Activated T-cell treated with anti-CD3 and anti-CD28 coated beads for 1 hour (primary cell): Measurements from ENCODE around the gene COA8.

ENCODE experiments used
- DNase-seq: peaks from one replicate; pipeline ENCODE4 v3.0.0-alpha.2; 2020; ENCODE audit warnings: low read depth

Gene COA8

DNA sequence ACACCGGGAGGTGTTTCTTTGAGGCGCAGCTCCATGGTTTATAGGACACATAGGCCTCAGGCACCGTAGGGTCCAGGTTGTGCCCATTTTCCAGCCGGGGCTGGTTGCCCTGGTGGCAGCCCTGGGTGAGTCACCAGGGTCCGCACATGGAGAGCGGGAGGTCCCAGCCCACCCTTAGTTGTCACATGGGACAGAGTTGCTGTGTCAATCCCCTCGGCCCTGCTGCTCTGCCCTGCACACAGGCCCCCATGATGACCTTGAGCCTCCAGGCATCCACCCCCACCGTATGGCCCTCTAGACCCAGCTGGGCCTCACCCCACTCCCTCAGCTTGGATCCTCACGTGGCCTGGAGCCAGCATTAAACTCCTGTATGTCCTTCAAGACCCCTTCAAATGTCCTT is 26.1 kb upstream of the COA8 start:
- DNase-seq = no peak

DNA sequence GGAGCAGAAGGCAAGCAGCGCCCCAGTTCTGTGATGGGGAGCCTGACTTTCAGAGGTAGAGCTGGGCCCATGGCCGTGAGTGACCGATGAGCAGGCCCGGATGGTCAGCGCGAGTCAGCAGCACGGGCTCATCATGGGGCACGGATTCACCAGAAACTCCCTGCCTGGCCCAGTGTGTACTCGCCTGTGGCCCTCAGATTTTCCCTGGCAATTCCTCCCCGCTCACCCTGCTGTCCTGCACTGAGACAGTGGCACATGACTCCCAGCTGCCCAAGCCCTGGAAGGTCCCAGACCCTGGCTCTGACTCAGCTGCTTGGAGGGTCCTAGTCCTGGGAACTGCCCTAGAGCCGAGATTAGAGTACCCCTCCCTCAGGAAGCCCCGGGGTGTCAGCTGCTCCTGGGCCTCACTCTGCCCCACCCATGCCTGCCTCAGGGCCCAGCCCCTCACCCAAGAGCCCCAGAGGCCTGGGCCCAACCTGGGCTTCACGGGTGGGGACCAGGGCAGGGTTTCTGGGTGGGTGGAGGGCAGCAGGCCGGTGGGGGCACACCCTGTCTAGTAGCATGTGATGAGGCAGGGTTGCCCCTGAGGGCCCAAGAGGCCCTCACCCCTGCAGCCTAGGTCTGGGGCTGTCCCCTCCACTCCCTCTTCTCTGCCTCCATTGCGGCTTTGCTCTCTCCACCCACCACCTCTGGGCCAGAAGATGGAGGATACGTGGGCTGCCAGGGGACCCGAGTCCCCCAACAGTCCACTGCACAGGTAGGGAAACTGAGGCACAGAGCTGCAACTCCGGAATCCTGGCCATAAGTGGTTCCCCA is 25.4 kb upstream of the COA8 start:
- no peak for DNase-seq

DNA sequence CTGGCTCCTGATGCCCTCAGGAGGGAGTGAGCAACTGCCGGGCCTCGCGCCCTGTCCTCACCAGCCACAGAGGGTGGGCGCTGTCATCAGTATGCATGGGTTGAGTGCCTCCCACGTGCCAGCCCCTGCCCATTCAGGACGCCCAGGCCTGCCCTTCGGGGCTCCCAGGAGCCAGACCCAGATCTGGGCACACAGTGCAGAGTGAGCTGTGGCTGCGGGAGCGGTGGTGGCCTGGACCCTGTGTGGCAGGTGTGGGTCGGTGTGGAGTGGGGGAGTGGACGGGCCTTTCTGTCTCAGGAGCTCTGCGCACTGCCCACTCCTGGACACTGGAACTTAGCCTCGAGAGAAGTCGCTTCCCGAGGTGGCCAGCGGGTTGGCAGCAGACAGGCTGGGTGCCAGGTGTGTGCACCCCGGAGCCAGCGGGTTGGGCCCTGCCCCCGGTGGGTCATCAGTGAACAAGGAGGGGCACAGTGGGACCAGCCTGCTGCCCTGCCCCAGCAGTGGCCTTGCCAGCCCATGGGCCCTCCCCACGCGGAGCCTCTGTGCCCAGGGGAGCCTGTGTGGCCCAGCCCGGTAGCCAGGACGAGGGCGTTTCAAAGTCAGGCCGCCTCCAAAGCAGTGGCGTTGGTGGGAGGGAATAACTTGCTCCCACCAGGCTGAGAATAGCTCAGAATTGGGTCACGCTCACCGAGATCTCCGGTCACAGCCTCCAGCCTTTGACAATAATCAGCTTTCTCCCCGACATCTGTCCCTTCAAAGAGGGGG is 24.3 kb upstream of the COA8 start:
- no peak for DNase-seq

DNA sequence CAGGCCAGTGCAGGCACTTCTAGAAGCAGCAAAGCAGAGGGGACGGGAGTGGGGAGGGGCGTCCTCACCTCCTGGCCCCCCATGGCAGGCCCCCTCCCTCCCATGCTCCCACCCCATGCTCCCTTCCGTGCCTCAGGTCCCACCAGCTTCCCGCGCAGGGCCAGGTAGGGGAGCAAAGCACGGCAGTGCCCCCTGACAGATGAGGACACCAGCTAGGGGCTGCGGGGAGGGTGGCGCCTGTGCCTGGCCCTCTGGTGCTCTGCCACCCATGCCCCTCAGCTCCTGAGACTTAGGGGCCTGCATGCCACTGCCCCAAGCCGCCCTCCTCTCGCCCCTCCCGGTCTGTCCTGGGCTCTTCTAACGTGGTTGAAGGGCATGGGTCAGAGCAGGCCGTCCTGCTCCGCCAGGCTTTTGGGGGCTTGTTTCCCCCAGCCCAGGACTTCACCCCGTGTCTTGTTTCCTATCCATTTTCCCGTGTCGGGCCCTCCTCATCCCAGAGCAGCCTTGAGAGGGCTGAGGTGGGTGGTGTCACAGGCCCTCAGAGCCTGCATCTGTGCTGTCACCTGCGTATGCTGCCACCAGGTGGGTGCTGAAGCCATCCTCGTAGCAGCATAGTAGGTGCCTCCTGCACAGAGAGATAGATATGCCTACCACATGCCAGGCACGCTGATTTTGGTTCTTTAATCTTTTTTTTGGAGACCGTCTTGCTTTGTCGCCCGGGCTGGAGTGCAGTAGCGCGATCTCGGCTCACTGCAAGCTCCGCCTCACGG is 23.5 kb upstream of the COA8 start:
- no peak for DNase-seq

DNA sequence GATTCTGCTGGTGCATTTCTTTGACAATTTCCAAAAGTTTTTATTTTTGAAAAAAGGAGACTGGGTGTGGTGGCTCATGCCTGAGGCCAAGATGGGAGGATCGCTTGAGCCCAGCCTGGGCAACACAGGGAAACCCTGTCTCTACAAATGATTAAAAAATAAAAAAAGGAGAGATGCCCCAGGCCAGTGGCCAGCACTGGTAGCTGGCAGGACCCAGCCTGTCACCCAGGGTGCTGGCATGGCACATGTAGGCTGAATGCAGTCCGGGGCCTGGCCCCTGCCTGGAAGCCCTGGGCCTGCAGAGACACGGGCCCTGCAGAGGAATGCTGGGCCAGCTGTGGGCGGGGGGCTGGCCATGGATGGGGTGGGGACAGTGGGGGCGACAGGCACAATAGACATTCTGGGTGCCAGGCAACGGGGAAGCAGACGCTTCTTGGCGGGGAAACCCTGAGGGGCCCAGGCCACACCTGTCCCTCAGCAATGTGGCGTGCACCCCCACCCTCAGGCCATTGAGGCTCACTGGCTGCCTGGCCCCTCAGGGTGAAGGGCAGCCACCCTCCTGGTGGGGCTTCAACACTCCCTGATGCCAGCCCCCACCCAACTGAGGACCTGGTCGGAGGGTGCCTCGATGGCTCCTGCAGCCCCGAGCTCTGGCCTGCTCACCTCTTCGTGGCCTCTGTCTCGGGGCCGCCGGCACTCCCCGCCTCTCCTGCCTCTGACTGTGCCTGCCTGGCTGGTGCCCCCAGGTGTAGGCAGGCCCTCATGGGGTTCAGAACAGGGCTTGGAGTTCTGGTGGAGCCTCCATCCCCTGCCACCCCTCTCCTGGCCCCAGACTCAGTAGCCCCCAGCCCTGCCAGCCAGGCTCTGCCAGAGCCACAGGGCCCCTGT is 21.7 kb upstream of the COA8 start:
- DNase-seq = no peak

DNA sequence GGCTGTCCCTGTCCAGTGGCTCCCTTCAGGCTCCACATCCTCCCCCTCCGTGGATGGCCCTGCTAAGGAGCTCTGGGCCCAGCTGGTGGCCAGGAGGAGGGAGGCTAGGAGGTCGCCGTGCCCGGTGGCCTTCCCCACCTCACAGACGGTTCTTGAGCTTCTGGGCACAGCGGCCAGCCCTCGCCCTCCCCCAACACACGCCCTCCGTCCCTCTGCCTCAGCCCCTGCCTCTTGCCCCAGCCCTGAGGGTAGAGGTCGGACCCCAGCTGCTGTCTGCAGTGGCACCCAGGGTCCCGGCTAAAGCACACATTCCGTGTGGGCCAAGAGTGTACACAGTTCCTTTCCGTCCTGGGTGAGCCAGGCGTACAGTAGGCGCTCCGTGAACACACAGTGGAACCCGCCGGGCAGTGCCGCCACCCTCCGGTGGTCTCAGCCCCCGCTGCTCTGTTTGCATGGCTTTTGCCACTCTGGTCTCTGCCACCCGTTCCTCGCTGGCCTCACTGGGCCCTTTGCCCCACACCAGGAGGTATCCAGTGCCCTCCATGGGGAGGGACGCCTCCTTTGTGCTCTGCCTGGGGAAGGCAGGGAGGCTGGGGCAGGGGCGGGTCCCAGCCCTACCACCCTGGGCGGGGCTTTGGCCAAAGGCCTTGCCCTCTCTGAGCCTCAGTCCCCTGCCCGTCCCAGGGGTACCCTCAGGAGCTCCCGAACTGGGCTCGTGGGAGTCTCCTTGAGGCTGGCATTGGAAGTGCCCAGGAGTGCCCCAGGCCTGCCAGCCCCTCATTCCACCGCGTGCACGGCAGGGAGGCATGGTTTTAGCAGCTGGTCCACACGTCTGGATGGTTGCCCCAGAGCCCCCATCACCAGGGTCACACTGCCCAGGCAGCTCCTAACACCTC is 20.8 kb upstream of the COA8 start:
- DNase-seq = no peak

DNA sequence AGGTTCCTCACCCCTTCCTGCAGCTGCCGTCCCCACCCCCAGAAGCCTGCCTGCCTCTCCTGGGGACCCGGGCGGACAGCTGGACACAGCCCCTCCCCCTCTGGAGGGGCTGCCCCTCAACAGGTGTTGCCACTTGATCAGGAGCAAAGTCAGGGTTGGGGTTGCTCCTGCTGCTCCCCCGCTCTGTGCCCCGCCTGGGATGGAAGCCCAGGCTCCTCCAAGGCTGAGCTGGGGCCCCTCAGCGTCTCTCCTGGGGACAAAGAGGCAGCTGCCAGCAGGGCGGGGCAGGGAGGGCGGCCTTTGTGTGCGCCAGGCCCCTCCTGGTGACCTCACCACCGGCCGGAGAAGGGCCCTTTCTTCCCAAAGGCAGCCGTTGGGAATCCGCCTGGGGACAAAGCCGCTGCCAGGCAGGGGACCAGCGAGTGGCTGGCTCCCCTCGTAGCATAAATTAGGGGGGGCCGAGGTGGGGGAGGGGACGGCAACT is 20.1 kb upstream of the COA8 start:
- DNase-seq = no peak

DNA sequence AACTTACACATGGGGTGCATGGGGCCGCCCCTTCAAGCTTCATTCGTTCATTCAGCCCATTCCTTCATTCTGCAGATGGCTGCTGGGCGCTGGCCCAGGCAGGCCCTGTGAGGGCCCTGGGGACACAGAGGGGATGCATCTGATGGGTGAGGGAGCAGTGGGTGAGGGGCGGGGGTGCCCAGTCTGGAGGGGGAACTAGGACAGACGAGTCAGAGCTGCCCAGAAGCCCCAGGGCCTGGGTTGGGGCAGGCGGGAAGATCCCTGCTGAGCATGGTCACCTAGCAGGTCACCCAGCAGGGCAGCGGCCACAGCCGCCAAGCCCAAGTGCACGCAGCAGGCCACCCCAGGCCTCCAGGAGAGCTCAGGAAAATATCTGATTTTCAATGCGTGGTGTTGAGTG is 19.6 kb upstream of the COA8 start:
- no peak for DNase-seq

DNA sequence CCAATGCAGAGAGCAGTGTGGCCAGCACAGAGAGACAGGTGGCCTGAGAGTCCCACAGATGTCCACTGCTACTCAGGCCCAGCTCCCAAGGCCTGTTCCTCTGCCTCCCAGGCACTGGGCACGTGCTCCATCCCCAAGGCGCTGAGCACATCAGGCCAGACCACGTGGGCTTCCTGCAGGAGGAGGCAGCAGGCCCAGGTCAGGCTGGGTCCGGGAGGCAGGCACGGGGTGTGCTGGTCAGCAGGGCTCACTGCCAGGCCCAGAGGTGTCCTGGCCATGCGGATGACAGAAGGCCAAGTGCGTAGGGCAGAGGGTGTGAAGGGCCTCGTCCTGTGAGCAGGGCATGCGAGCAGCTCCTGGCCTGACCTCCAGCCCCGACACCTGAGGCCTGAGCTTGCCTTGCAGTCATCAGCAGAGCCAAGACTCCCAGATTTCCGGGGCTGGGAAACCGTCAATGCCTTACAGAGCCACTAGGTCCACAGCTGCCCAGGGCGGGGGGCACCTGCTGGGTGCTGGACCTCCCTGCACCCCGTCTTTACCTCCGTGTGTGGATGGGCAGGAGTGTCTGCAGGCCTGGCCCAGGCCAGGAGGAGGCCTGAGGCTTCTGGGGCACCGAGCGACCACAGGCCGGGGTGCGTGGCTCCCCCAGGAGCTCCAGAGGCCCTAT is 18.9 kb upstream of the COA8 start:
- no peak for DNase-seq

DNA sequence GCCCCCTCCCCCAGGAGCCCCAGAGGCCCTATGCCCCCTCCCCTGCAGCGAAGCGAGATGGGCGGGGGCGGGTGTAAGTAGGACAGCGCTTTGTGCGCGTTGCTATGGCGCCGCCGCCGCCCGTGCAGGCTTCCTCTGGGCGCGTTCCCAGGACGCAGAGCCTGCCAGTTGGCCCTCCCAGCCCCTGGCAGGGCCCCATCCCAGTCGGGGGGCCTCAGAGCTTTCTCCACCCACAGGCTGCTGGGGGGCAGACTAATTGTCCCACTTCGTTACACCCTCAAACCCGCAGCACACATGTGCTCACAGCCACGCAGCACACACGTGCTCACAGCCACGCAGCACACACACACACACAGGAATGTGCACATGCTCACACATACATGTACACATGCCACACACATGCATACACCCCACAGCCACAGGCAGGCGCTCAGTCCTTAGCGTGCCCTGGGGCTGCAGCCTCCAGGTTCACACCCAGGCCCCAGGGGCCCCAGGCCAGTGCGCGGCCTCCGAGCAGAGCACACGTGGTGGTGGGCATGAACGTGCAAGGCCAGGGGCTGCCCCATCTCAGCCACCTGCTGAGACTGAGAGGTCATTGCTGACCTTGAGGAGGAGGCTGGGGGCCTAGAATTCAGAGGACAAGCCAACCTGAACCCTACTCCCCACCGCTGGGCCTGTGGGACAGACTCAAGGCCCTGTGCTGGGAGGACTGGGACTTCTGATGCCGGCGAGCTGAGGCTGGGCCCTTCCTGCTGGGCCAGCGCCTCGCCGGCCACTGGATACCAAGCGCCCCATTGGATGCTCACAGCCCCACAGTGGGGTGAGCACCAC is 18.2 kb upstream of the COA8 start:
- DNase-seq = no peak

DNA sequence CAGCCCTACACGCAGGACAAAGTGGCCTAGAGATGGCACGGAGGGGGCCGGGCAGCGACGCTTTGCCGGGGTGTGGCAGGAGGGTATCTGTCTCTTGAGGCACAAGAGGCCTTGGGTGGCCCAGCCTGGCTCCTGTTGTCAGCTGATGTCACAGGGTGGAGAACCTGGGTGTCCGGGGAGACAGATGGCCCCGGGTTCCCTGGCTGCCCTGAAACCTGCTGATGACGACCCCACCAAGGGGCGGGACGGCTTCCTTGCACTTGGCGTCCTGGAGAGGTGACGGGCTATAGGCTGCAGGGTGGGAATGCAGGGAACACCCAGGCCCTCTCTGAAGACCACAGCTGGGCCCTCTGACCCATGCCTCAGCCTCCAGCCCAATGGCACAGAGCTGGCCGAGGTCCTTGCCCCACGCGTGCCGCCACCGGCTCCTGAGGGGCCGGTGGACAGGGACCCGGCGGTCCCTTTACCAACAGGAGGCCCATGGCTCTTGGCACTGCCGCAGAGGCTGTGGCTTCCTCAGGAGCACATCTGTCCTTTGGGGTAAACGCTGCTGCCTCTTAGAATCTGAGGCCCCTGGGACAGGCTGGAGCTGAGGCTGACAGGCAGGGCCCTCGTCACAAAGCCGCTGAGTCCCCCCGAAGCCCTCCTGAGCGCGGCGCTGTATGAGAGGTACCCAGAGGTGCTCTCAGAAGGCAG is 17.4 kb upstream of the COA8 start:
- no peak for DNase-seq

DNA sequence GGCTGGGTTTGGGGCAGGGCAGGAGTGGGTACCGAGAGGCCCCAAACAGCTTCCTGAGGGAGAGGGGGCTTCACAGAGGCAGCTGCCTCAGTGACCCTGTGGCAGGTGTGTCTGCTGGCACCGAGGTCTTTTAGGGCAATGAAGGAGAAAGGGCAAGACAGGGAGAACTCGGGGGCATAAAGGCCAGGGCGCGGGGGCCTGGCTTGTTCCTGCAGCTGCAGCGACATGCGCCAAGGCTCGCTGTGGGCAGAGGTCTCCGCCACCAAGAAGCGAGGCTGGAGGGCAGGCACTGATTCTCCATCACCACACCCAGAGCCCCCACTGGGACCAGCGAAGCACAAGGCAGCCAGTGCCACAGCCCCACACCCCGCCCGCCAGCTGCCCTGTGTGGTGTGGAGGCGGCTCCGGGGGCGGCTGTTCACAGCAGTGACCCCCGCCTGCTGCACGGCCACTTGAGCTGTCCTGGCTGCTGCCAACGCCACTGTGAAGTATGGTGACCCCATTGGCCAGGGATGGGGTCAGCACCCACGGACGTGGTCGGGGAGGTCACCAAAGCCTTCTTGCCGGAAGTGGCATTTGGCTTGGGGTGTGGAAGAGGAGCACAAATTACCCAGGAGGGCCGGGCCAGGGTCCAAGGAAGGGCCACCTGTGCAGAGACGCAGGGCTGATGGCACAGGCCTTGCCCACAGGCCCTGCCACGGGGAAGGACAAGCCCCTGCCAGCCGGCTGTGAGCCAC is 16.7 kb upstream of the COA8 start:
- DNase-seq = no peak

DNA sequence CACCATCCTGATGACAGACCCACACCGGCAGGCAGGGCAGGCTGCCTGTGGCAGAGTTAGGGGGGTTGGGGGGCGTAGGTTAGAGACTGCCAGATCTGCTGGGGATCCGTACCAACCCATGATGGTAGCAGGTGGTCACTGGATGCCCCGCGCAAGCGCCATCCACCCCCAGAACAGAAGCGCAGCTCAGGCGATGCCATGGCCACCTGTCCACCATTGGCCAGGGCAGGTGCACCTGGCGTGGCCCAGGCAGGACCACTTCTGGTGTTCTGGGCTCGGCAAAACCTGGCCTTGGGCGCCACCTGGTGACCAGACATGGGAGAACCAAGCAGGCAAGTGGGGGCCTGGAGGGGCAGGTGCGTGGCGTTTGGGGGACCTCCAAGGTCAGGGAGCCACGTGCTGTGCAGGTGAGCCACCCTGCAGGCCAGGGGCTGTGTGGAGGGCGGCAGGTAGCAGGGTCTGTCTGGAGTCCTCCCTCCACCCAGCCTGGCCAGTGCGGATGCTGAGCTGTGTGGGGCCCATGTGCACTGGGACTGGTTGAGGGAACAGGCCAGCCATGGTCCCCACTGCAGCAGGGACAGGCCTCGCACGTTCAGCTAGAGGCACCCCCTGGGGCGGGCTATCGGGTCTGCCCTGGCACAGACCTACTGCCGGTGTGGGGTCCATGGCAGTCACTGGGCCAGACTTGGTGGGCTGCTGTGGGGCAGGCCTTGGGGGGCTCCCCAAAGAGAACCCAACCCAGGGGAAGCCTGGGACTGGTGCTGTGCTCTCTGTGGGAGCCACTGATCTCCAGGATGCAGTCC is 15.9 kb upstream of the COA8 start:
- DNase-seq = peak; percentile 77

DNA sequence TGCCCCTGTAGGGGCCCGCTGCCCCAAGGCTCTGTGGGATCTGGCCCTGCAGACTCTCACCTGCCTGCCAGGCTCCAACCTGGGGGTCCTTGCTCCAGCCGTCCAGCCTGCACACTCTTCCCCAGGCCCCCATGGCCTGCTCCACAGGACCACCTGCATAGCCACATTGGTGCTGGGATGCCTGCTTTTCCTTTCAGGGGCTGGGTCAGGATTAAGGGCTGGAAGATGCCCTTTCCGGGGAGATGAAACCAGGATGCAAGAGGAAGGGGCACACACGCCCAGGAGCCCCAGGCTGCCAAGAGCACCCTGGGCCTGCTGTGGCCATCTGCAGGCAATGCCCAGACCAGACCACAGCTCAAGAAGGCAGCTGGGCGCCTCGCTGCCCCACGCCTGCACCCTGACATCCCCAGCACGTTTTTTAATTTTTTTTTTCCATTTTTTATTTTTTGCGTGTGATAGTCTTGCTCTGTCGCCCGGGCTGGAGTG is 15.3 kb upstream of the COA8 start:
- DNase-seq = no peak

DNA sequence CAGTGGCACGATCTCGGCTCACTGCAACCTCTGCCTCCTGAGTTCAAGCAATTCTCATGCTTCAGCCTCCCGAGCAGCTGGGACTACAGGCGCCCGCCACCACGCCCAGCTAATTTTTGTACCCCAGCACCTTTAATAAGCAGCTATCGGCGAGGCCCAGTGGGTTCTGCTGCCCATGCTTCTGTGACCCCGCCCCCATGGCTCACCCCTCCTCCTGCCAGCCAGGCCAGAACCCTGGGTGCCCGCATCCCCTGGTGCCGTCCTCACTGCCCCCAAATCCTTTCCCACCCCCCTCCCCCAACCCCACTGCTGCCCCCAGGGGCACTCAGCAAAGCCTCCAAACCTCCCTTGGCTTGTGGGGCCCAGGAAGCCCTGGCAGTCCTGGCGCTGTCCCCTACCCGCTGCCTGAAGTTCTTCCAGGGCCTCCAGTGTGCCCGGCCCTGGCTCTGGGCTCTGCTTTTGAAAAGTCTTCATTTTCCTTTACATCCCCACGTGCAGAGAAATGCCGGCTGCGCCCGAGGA is 14.8 kb upstream of the COA8 start:
- DNase-seq = no peak
